Endothelial cell of umbilical vein (primary cell): ENCODE data around the gene GALNT2. TPM values are rescaled to one million over a fixed set of nuclear protein-coding genes. Genes with fewer than 3 reads are reported as not detected.

Experiments
- BruUV-seq: library from RNA; stranded (reverse); fragments of 400-500 nt; replicated peaks from 2 replicates; lab custom pipeline; 2021; lab: Mats Ljungman, UMichigan
- CTCF ChIA-PET: fragments of 300-600, 350-600 bp; sonication (Branson Sonifier 250); formaldehyde crosslinking; loops from one replicate; lab custom pipeline; 2021; ENCODE audit warnings: antibody characterized with exemption, inconsistent platforms; lab: Charles Lee
- POLR2A ChIA-PET: fragments of 300-600, 350-600 bp; sonication (Branson Sonifier 250); formaldehyde crosslinking; loops from one replicate; lab custom pipeline; 2021; ENCODE audit warnings: antibody characterized with exemption, inconsistent platforms; lab: Charles Lee
- DNase-seq: peaks from one replicate; pipeline ENCODE4 v3.0.0-alpha.2; 2011; ENCODE audit warnings: low read depth, low spot score
- FAIRE-seq: peaks from 2 replicates; lab custom pipeline; 2011; peaks lifted over from hg19 to GRCh38; lab: Jason Lieb, UNC
- H2AFZ ChIP-seq: 2 replicates; pipeline ENCODE4 v1.6.0; 2012; ENCODE audit warnings: low read depth, low read length, control low read depth, inconsistent platforms
- H3K27ac ChIP-seq: 2 replicates; pipeline ENCODE4 v1.5.1; 2011; ENCODE audit warnings: low read depth, mild to moderate bottlenecking, control low read depth, low read length, moderate library complexity; ENCODE audit not compliant: insufficient read depth
- H3K27me3 ChIP-seq, 2 experiments: 2 replicates each; pipeline versions ENCODE4 v1.6.0 to v1.6.1; 2011; ENCODE audit warnings: low read length in 2 of 2, mixed read lengths in 1 of 2; ENCODE audit not compliant: control insufficient read depth in 2 of 2, insufficient read depth in 2 of 2
- H3K36me3 ChIP-seq, 2 experiments: 2 replicates in 1 of 2; 3 replicates in 1 of 2; pipeline ENCODE4 v1.5.1; 2011; ENCODE audit warnings: low read length in 2 of 2, mild to moderate bottlenecking in 1 of 2, moderate library complexity in 1 of 2; ENCODE audit not compliant: control insufficient read depth in 2 of 2, insufficient read depth in 2 of 2; ENCODE audit errors: extremely low read depth in 1 of 2
- H3K4me1 ChIP-seq: 3 replicates; pipeline ENCODE4 v1.5.1; 2011; ENCODE audit warnings: mild to moderate bottlenecking, low read length; ENCODE audit not compliant: control insufficient read depth, insufficient read depth; ENCODE audit errors: extremely low read depth
- H3K4me2 ChIP-seq: 2 replicates; pipeline ENCODE4 v1.6.1; 2011; ENCODE audit warnings: low read length, control low read depth, mixed read lengths; ENCODE audit not compliant: insufficient read depth
- H3K4me3 ChIP-seq, 3 experiments: fragments of 200-600 bp in 1 of 3; sonication (generic), shearing (Covaris generic) in 1 of 3; replicated peaks in 1 of 3; 2 replicates each; pipeline ENCODE4 v1.5.1; 2011 to 2016; ENCODE audit warnings: control low read depth in 3 of 3, low read length in 3 of 3, mild to moderate bottlenecking in 2 of 3, inconsistent platforms in 1 of 3, low read depth in 1 of 3, moderate library complexity in 1 of 3; ENCODE audit not compliant: insufficient read depth in 1 of 3
- H3K79me2 ChIP-seq: 2 replicates; pipeline ENCODE4 v1.6.0; 2012; ENCODE audit warnings: low read length, inconsistent platforms; ENCODE audit not compliant: control insufficient read depth, insufficient read depth
- H3K9ac ChIP-seq: replicated peaks from 2 replicates; pipeline ENCODE3; 2011; ENCODE audit warnings: low read length, control low read depth; ENCODE audit not compliant: insufficient read depth; ENCODE audit errors: extremely low read depth
- H3K9me1 ChIP-seq: replicated peaks from 3 replicates; pipeline ENCODE4 v1.6.0; 2011; ENCODE audit warnings: mild to moderate bottlenecking, low read length; ENCODE audit not compliant: control insufficient read depth, insufficient read depth; ENCODE audit errors: extremely low read depth
- H3K9me3 ChIP-seq: replicated peaks from 2 replicates; pipeline ENCODE4 v1.5.1; 2012; ENCODE audit warnings: low read length, inconsistent platforms; ENCODE audit not compliant: control insufficient read depth, insufficient read depth
- H4K20me1 ChIP-seq: replicated peaks from 2 replicates; pipeline ENCODE3; 2011; ENCODE audit warnings: mild to moderate bottlenecking, low read length; ENCODE audit not compliant: control insufficient read depth, insufficient read depth; ENCODE audit errors: extremely low read depth
- EZH2 ChIP-seq: IDR thresholded peaks from 2 replicates; pipeline ENCODE4 v1.6.1; 2012; ENCODE audit warnings: borderline replicate concordance, low read depth, mild to moderate bottlenecking, moderate library complexity, low read length, inconsistent platforms; ENCODE audit not compliant: severe bottlenecking
- FOS ChIP-seq: IDR thresholded peaks from 2 replicates; pipeline ENCODE4 v1.6.1; 2011; ENCODE audit warnings: mild to moderate bottlenecking, low read length, moderate library complexity, borderline replicate concordance; ENCODE audit not compliant: insufficient read depth
- GATA2 ChIP-seq: IDR thresholded peaks from 2 replicates; pipeline ENCODE4 v1.7.0; 2011; ENCODE audit warnings: low read depth, mild to moderate bottlenecking, moderate library complexity, mixed read lengths, low read length; ENCODE audit not compliant: insufficient read length, insufficient read depth
- JUN ChIP-seq: IDR thresholded peaks from 2 replicates; pipeline ENCODE4 v1.6.1; 2011; ENCODE audit warnings: borderline replicate concordance, low read depth; ENCODE audit not compliant: insufficient read length, insufficient read depth
- MAX ChIP-seq: IDR thresholded peaks from 2 replicates; pipeline ENCODE4 v1.6.1; 2011; ENCODE audit not compliant: insufficient read depth, insufficient read length
- MYC ChIP-seq: IDR thresholded peaks from one replicate; pipeline ENCODE4 v1.6.1; 2011; ENCODE audit warnings: mild to moderate bottlenecking, low read depth, low read length
- POLR2A ChIP-seq: IDR thresholded peaks from 2 replicates; pipeline ENCODE4 v1.6.1; 2012; ENCODE audit warnings: low read depth, mild to moderate bottlenecking, control low read depth, low read length
- POLR2AphosphoS5 ChIP-seq: IDR thresholded peaks from 2 replicates; pipeline ENCODE4 v1.6.1; 2012; ENCODE audit warnings: low read depth, mild to moderate bottlenecking, control low read depth, low read length, moderate library complexity; ENCODE audit not compliant: insufficient read depth
- dilution Hi-C: fragments of 300-500 bp; cut with MboI; formaldehyde crosslinking; loops from one replicate; pipeline ENCODE4 v1.15.0; 2019; ENCODE audit warnings: low sequenced_read_pairs; ENCODE audit not compliant: extremely low pct_ligation_motif_present
- intact Hi-C: fragments of 100-400 bp; cut with micrococcal nuclease; formaldehyde crosslinking; loops from one replicate; pipeline ENCODE4 v1.10.0; 2022
- polyA plus RNA-seq, 4 experiments: library from polyadenylated mRNA; depleted of rRNA in 3 of 4; stranded (reverse) in 3 of 4; unstranded in 1 of 4; fragments of >200 nt; gene quantifications; 2 replicates each; pipeline versions ENCODE4 v1.2.1 to v1.2.3, GENCODE V29; 2011 to 2012; ENCODE audit warnings: missing spikeins in 1 of 4
- total RNA-seq: library from RNA; stranded (reverse); gene quantifications from 2 replicates; pipeline ENCODE4 v1.2.3, GENCODE V29; 2021
- TF ChIP-seq, protein P1 (sequence below), 2 donors: IDR thresholded peaks; 1 replicate in 1 of 2; 2 replicates in 1 of 2; pipeline ENCODE4 v1.5.1; 2011; ENCODE audit warnings: low read length in 2 of 2, mild to moderate bottlenecking in 2 of 2, moderate library complexity in 2 of 2, control low read depth in 1 of 2, inconsistent platforms in 1 of 2, low read depth in 1 of 2; ENCODE audit not compliant: insufficient read depth in 1 of 2; ENCODE audit errors: extremely low read depth in 1 of 2

The GALNT2 gene
- total and polyA plus RNA-seq, 2 donors (not counting 3 experiments of a cell fraction or from before 2014, with no cell fraction given) = 56.3 to 77.5 TPM

DNA sequence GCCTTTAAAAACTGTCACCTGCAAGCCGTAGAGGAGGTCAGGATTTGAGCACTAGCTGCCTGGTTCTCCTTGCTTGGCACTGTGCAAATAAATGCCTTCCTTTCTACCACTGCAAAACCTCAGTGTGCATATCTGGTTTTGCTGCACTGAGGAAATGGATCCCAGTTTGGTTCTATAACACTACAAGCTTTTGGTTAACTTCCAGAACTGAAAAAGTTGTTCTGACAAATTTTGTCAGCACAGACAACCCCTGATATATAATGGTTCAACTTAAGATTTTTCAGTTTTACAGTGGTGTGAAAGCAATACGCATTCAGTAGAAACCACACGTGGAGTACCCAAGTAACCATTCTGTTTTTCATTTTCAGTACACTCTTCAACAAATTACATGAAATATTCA, 29.8 kb upstream of the GALNT2 start:
- dilution Hi-C loops = no loop called here
- no peak overlapping the region for H3K4me3 ChIP-seq
- ChIA-PET POLR2A (no interaction called here), CTCF (no interaction called here)
- no peak overlapping the region for H3K9ac ChIP-seq
- no peaks in the 10 kb centered on the region for H3K9me3 ChIP-seq
- no TSS peak for BruUV-seq
- intact Hi-C loops = no loop called here
- no peaks in the 10 kb centered on the region for H4K20me1 ChIP-seq
- TF ChIP-seq MYC = no peak
- no peak for TF ChIP-seq GATA2
- no peak for TF ChIP-seq EZH2
- no peak for TF ChIP-seq POLR2A
- TF ChIP-seq, protein P1, sequence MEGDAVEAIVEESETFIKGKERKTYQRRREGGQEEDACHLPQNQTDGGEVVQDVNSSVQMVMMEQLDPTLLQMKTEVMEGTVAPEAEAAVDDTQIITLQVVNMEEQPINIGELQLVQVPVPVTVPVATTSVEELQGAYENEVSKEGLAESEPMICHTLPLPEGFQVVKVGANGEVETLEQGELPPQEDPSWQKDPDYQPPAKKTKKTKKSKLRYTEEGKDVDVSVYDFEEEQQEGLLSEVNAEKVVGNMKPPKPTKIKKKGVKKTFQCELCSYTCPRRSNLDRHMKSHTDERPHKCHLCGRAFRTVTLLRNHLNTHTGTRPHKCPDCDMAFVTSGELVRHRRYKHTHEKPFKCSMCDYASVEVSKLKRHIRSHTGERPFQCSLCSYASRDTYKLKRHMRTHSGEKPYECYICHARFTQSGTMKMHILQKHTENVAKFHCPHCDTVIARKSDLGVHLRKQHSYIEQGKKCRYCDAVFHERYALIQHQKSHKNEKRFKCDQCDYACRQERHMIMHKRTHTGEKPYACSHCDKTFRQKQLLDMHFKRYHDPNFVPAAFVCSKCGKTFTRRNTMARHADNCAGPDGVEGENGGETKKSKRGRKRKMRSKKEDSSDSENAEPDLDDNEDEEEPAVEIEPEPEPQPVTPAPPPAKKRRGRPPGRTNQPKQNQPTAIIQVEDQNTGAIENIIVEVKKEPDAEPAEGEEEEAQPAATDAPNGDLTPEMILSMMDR (IDR thresholded peaks at IDR 0.05; ENCODE audit: extremely low read depth in 1 of 2, insufficient read depth in 1 of 2, low read depth in 1 of 2, low read length in 2 of 2) = no peak
- TF ChIP-seq MAX = no peak
- no peak for TF ChIP-seq FOS
- TF ChIP-seq JUN = no peak
- TF ChIP-seq POLR2AphosphoS5 = no peak
- H3K4me2 ChIP-seq = no peak overlapping the region
- FAIRE-seq (no peak), DNase-seq (no peak)
- no peaks in the 10 kb centered on the region for H3K9me1 ChIP-seq
- no peak overlapping the region for H3K27ac ChIP-seq
- H3K36me3 ChIP-seq = no peaks in the 10 kb centered on the region
- H3K4me1 ChIP-seq = no peaks in the 10 kb centered on the region
- H3K79me2 ChIP-seq = no peaks in the 10 kb centered on the region
- no peaks in the 10 kb centered on the region for H3K27me3 ChIP-seq
- H2AFZ ChIP-seq = no peak overlapping the region
